Astrocyte (in vitro differentiated cells and primary cell): Measurements from ENCODE around the gene ZNF346. TPM values are rescaled to one million over a fixed set of nuclear protein-coding genes. Genes with fewer than 3 reads are reported as not detected.
"Not testable (repeated sequence)": the region's sequence is repeated elsewhere in the genome, so short reads cannot be mapped to it uniquely, and the experiment has no call there.

Source experiments
- DNase-seq: peaks from one replicate; pipeline ENCODE4 v3.0.0-alpha.2; 2010; ENCODE audit warnings: low read depth
- FAIRE-seq: peaks from 2 replicates; lab custom pipeline; 2011; peaks lifted over from hg19 to GRCh38; lab: Jason Lieb, UNC
- H2AFZ ChIP-seq: 2 replicates; pipeline ENCODE4 v1.6.0; 2012; ENCODE audit warnings: low read depth, low read length, inconsistent platforms
- H3K27ac ChIP-seq: 2 replicates; pipeline ENCODE4 v1.5.1; 2011; ENCODE audit warnings: low read depth, low read length, inconsistent platforms
- H3K27me3 ChIP-seq: 2 replicates; pipeline ENCODE4 v1.6.0; 2011; ENCODE audit warnings: low read length, inconsistent platforms; ENCODE audit not compliant: insufficient read depth
- H3K36me3 ChIP-seq: 2 replicates; pipeline ENCODE4 v1.5.1; 2011; ENCODE audit warnings: low read length, inconsistent platforms; ENCODE audit not compliant: insufficient read depth
- H3K4me1 ChIP-seq: 2 replicates; pipeline ENCODE4 v1.5.1; 2011; ENCODE audit warnings: low read length, inconsistent platforms; ENCODE audit not compliant: insufficient read depth
- H3K4me2 ChIP-seq: 2 replicates; pipeline ENCODE4 v1.6.0; 2012; ENCODE audit warnings: low read length, inconsistent platforms
- H3K4me3 ChIP-seq: 2 replicates; pipeline ENCODE4 v1.5.1; 2011; ENCODE audit warnings: low read depth, mild to moderate bottlenecking, low read length, inconsistent platforms; ENCODE audit not compliant: insufficient read depth
- H3K79me2 ChIP-seq: 2 replicates; pipeline ENCODE4 v1.6.0; 2012; ENCODE audit warnings: mild to moderate bottlenecking, low read length, inconsistent platforms; ENCODE audit not compliant: insufficient read depth
- H3K9ac ChIP-seq: 2 replicates; pipeline ENCODE4 v1.6.0; 2012; ENCODE audit warnings: mild to moderate bottlenecking, low read length, inconsistent platforms
- H3K9me3 ChIP-seq: 2 replicates; pipeline ENCODE4 v1.5.1; 2012; ENCODE audit warnings: low read depth, mild to moderate bottlenecking, low read length, inconsistent platforms; ENCODE audit not compliant: insufficient read depth
- H4K20me1 ChIP-seq: 2 replicates; pipeline ENCODE4 v1.6.0; 2012; ENCODE audit warnings: low read length, inconsistent platforms; ENCODE audit not compliant: insufficient read depth
- H3K27ac Mint-ChIP-seq: one replicate; pipeline ENCODE4 v1.8.0; 2021; ENCODE audit warnings: mild to moderate bottlenecking, mixed read lengths; ENCODE audit not compliant: unreplicated experiment
- H3K27me3 Mint-ChIP-seq: one replicate; pipeline ENCODE4 v1.8.0; 2021; ENCODE audit warnings: low read depth, mixed read lengths; ENCODE audit not compliant: unreplicated experiment
- H3K36me3 Mint-ChIP-seq: one replicate; pipeline ENCODE4 v1.8.0; 2021; ENCODE audit warnings: low read depth, mixed read lengths; ENCODE audit not compliant: unreplicated experiment
- H3K4me1 Mint-ChIP-seq: one replicate; pipeline ENCODE4 v1.8.0; 2021; ENCODE audit warnings: low read depth, mixed read lengths; ENCODE audit not compliant: unreplicated experiment
- H3K4me3 Mint-ChIP-seq: one replicate; pipeline ENCODE4 v1.8.0; 2021; ENCODE audit warnings: mild to moderate bottlenecking, moderate library complexity, mixed read lengths; ENCODE audit not compliant: unreplicated experiment
- H3K9me3 Mint-ChIP-seq: one replicate; pipeline ENCODE4 v1.8.0; 2021; ENCODE audit warnings: mild to moderate bottlenecking, mixed read lengths; ENCODE audit not compliant: unreplicated experiment
- EZH2 ChIP-seq: IDR thresholded peaks from 2 replicates; pipeline ENCODE4 v1.6.1; 2012; ENCODE audit warnings: mild to moderate bottlenecking, low read length, inconsistent platforms; ENCODE audit not compliant: insufficient read depth
- total RNA-seq: library from RNA; stranded (reverse); gene quantifications from 2 replicates; pipeline ENCODE4 v1.2.1, GENCODE V29; 2021
- TF ChIP-seq, protein P1 (sequence below): IDR thresholded peaks from 2 replicates; pipeline ENCODE4 v1.5.1; 2011; ENCODE audit warnings: low read depth, mild to moderate bottlenecking, inconsistent platforms, low read length, moderate library complexity; ENCODE audit not compliant: insufficient read depth

Gene ZNF346
- total RNA-seq, 1 donor from 2014 or later, result 13.8 TPM

DNA sequence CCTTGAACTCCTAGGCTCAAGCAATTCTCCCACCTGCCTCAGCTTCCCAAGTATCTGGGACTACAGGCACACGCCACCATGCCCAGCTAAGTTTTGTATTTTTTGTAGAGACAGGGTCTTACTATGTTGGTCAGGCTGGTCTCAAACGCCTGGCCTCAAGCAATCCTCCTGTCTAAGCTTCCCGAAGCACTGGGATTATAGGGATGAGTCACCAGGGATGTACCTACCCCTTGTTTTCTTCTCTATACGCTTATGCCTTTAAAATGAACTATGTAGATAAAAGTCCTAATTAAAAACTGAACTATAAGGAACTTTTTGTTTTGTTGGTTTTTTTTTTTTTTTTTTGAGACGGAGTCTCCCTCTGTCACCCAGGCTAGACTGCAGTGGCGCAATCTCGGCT lies 41.7 kb upstream of the ZNF346 start:
- Histone ChIP-seq H4K20me1 (peaks cover 41% of the 10 kb centered on the region), H3K27me3 (no peaks in the 10 kb centered on the region), H3K4me2 (no peak overlapping the region), H3K27ac (no peak overlapping the region), H3K79me2 (peaks cover 38% of the 10 kb centered on the region), H2AFZ (no peak overlapping the region), H3K9me3 (no peaks in the 10 kb centered on the region), H3K4me3 (no peak overlapping the region), H3K9ac (no peak overlapping the region), H3K4me1 (no peaks in the 10 kb centered on the region), H3K36me3 (peaks cover 12% of the 10 kb centered on the region)
- Mint-ChIP-seq H3K27me3 (no peaks in the 10 kb centered on the region), H3K36me3 (peaks cover 19% of the 10 kb centered on the region), H3K4me3 (no peak overlapping the region), H3K27ac (no peak overlapping the region), H3K9me3 (no peaks in the 10 kb centered on the region), H3K4me1 (peaks cover 1% of the 10 kb centered on the region)
- no peak for TF ChIP-seq EZH2
- TF ChIP-seq, protein P1, sequence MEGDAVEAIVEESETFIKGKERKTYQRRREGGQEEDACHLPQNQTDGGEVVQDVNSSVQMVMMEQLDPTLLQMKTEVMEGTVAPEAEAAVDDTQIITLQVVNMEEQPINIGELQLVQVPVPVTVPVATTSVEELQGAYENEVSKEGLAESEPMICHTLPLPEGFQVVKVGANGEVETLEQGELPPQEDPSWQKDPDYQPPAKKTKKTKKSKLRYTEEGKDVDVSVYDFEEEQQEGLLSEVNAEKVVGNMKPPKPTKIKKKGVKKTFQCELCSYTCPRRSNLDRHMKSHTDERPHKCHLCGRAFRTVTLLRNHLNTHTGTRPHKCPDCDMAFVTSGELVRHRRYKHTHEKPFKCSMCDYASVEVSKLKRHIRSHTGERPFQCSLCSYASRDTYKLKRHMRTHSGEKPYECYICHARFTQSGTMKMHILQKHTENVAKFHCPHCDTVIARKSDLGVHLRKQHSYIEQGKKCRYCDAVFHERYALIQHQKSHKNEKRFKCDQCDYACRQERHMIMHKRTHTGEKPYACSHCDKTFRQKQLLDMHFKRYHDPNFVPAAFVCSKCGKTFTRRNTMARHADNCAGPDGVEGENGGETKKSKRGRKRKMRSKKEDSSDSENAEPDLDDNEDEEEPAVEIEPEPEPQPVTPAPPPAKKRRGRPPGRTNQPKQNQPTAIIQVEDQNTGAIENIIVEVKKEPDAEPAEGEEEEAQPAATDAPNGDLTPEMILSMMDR, result no peak
- FAIRE-seq (no peak), DNase-seq (no peak)

DNA sequence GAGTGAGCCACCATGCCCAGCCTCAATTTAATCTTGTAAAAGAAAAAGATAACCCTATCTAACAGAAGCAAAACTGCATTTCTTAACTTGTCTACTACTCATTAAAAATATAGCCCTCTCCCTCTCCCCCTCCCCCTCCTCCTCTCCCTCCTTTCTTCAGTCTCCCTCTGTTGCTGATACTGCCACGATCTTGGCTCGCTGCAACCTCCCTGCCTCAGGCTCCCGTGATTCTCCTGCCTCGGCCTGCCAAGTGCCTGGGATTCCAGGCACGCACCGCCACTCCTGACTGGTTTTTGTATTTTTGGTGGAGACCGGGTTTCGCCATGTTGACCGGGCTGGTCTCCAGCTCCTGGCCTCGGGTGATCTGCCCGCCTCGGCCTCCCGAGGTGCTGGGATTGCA lies 39.4 kb upstream of the ZNF346 start:
- H3K79me2 ChIP-seq, result peaks cover 61% of the 10 kb centered on the region
- not testable (repeated sequence) for FAIRE-seq, H3K27me3 ChIP-seq, H2AFZ ChIP-seq, DNase-seq, H3K4me1 ChIP-seq, H3K9me3 Mint-ChIP-seq, H3K27ac ChIP-seq, H3K27ac Mint-ChIP-seq, H3K9ac ChIP-seq, H3K9me3 ChIP-seq, H3K4me3 ChIP-seq, H3K4me2 ChIP-seq, H3K4me3 Mint-ChIP-seq, H3K27me3 Mint-ChIP-seq, H3K4me1 Mint-ChIP-seq
- H3K36me3 Mint-ChIP-seq, result peaks cover 19% of the 10 kb centered on the region
- H4K20me1 ChIP-seq, result peaks cover 56% of the 10 kb centered on the region
- peaks cover 12% of the 10 kb centered on the region for H3K36me3 ChIP-seq

DNA sequence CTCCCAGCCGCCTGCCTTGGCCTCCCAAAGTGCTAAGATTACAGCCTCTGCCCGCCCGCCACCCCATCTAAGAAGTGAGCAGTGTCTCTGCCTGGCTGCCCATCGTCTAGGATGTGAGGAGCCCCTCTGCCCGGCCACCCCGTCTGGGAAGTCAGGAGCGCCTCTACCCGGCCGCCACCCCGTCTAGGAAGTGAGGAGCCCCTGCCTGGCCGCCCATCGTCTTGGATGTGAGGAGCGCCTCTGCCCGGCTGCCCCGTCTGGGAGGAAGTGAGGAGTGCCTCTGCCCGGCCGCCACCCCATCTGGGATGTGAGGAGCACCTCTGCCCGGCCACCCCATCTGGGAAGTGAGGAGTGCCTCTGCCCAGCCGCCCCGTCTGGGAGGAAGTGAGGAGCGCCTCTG lies 38.9 kb upstream of the ZNF346 start:
- H4K20me1 ChIP-seq, result peaks cover 61% of the 10 kb centered on the region
- not testable (repeated sequence) for H3K27ac ChIP-seq, H3K4me3 Mint-ChIP-seq, H3K9me3 Mint-ChIP-seq, H3K9ac ChIP-seq, H3K4me1 ChIP-seq, DNase-seq, H3K9me3 ChIP-seq, H3K4me2 ChIP-seq, H3K27ac Mint-ChIP-seq, H3K27me3 Mint-ChIP-seq, H3K4me3 ChIP-seq, H3K27me3 ChIP-seq, FAIRE-seq, H2AFZ ChIP-seq, H3K4me1 Mint-ChIP-seq
- peaks cover 19% of the 10 kb centered on the region for H3K36me3 Mint-ChIP-seq
- H3K36me3 ChIP-seq, result peaks cover 12% of the 10 kb centered on the region
- peaks cover 65% of the 10 kb centered on the region for H3K79me2 ChIP-seq

DNA sequence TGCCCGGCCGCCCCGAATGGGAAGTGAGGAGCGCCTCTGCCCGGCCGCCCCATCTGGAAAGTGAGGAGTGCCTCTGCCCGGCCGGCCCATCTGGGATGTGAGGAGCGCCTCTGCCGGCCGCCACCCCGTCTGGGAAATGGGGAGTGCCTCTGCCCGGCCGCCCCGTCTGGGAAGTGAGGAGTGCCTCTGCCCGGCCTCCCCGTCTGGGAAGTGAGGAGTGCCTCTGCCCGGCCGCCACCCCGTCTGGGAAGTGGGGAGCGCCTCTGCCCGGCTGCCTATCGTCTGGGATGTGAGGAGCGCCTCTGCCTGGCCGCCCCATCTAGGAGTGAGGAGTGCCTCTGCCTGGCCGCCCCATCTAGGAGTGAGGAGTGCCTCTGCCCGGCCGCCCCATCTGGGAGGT lies 38.3 kb upstream of the ZNF346 start:
- H3K9me3 ChIP-seq, H3K4me3 ChIP-seq, H3K4me1 Mint-ChIP-seq, H3K4me2 ChIP-seq, H3K27ac ChIP-seq, H3K4me3 Mint-ChIP-seq, H3K27me3 ChIP-seq, H3K27ac Mint-ChIP-seq, DNase-seq, H3K9ac ChIP-seq, H3K9me3 Mint-ChIP-seq, H3K4me1 ChIP-seq, FAIRE-seq, H3K27me3 Mint-ChIP-seq, H2AFZ ChIP-seq: not testable (repeated sequence)
- peaks cover 68% of the 10 kb centered on the region for H3K79me2 ChIP-seq
- H3K36me3 ChIP-seq, result peaks cover 12% of the 10 kb centered on the region
- peaks cover 15% of the 10 kb centered on the region for H3K36me3 Mint-ChIP-seq
- H4K20me1 ChIP-seq, result peaks cover 65% of the 10 kb centered on the region
